HepG2 (cell line): ENCODE data around the gene MORN5. TPM values are rescaled to one million over a fixed set of nuclear protein-coding genes. Genes with fewer than 3 reads are reported as not detected.

Source experiments
- CAMTA2 ChIP-seq: sonication (generic); formaldehyde crosslinking; IDR thresholded peaks from 2 replicates; pipeline ENCODE4 v1.4.0; 2020; ENCODE audit warnings: mild to moderate bottlenecking, missing genetic modification reagents, borderline replicate concordance
- CEBPG ChIP-seq: IDR thresholded peaks from 2 replicates; pipeline ENCODE4 v1.6.1; 2016
- ESRRA ChIP-seq: sonication (generic); formaldehyde crosslinking; IDR thresholded peaks from 2 replicates; pipeline ENCODE4 v1.5.1; 2020; ENCODE audit warnings: mild to moderate bottlenecking, low read depth, missing genetic modification reagents
- NFIB ChIP-seq: sonication (generic); formaldehyde crosslinking; IDR thresholded peaks from 2 replicates; pipeline ENCODE4 v1.9.0; 2021; ENCODE audit warnings: missing genetic modification reagents, mild to moderate bottlenecking, borderline replicate concordance
- POLR2AphosphoS5 ChIP-seq: IDR thresholded peaks from 2 replicates; pipeline ENCODE4 v1.6.1; 2012; ENCODE audit warnings: low read depth, low read length
- RBAK ChIP-seq: sonication (generic); formaldehyde crosslinking; IDR thresholded peaks from 2 replicates; pipeline ENCODE4 v1.5.1; 2020; ENCODE audit warnings: mild to moderate bottlenecking, missing genetic modification reagents
- U2AF1 ChIP-seq: fragments of 200-400 bp; formaldehyde crosslinking; optimal IDR thresholded peaks from 2 replicates; pipeline ENCODE3; 2017; ENCODE audit warnings: mild to moderate bottlenecking, low read depth, low read length
- ZNF260 ChIP-seq: sonication (generic); formaldehyde crosslinking; IDR thresholded peaks from 2 replicates; pipeline ENCODE4 v1.4.0; 2020; ENCODE audit warnings: missing genetic modification reagents, low read depth, mild to moderate bottlenecking, borderline replicate concordance
- ZNF629 ChIP-seq: sonication (generic); formaldehyde crosslinking; conservative IDR thresholded peaks from 2 replicates; pipeline ENCODE4 v1.5.0; 2020; ENCODE audit warnings: missing genetic modification reagents
- ZNF646 ChIP-seq: sonication (generic); formaldehyde crosslinking; IDR thresholded peaks from 2 replicates; pipeline ENCODE4 v1.9.0; 2021; ENCODE audit warnings: mild to moderate bottlenecking, missing genetic modification reagents
- ZNF713 ChIP-seq: sonication (generic); formaldehyde crosslinking; IDR thresholded peaks from 2 replicates; pipeline ENCODE4 v1.4.0; 2020; ENCODE audit warnings: mild to moderate bottlenecking, missing genetic modification reagents
- ZNF776 ChIP-seq: sonication (generic); formaldehyde crosslinking; IDR thresholded peaks from 2 replicates; pipeline ENCODE4 v1.4.0; 2020; ENCODE audit warnings: mild to moderate bottlenecking, missing genetic modification reagents
- ZNF782 ChIP-seq: sonication (generic); formaldehyde crosslinking; IDR thresholded peaks from 2 replicates; pipeline ENCODE4 v1.4.0; 2020; ENCODE audit warnings: missing genetic modification reagents, mild to moderate bottlenecking, borderline replicate concordance
- polyA plus RNA-seq, 8 experiments: library from polyadenylated mRNA; depleted of rRNA in 3 of 8; stranded (reverse) in 7 of 8; unstranded in 1 of 8; fragments of >200 nt; fragmentation: Illumina TruSeq in 4 of 8; extraction: Trizol in 4 of 8; gene quantifications; 2 replicates each; pipeline versions ENCODE4 v1.2.1 to v1.2.3, GENCODE V29; 2011 to 2016; ENCODE audit warnings: low read depth in 4 of 8, missing spikeins in 1 of 8, mixed read lengths in 1 of 8; ENCODE audit not compliant: insufficient read depth in 1 of 8
- total RNA-seq, 5 experiments: library from RNA; depleted of rRNA; stranded (reverse); fragments of >200 nt; fragmentation: Illumina TruSeq; extraction: Trizol; gene quantifications; 2 replicates each; pipeline ENCODE4 v1.2.3, GENCODE V29; 2016; ENCODE audit warnings: low read depth in 1 of 5
- TF ChIP-seq, protein P1 (sequence below): sonication (generic); formaldehyde crosslinking; IDR thresholded peaks from 2 replicates; pipeline ENCODE4 v1.4.0; 2020; ENCODE audit warnings: low read depth, mild to moderate bottlenecking, missing genetic modification reagents
- TF ChIP-seq, protein P2 (sequence below): IDR thresholded peaks from 2 replicates; pipeline ENCODE4 v1.6.1; 2012; ENCODE audit warnings: low read depth, low read length, improper control_type of control experiment

MORN5 gene
- total and polyA plus RNA-seq, 2 of the 13 experiments (the other 11 are each of a cell fraction or from before 2014, with no cell fraction given): not detected

DNA sequence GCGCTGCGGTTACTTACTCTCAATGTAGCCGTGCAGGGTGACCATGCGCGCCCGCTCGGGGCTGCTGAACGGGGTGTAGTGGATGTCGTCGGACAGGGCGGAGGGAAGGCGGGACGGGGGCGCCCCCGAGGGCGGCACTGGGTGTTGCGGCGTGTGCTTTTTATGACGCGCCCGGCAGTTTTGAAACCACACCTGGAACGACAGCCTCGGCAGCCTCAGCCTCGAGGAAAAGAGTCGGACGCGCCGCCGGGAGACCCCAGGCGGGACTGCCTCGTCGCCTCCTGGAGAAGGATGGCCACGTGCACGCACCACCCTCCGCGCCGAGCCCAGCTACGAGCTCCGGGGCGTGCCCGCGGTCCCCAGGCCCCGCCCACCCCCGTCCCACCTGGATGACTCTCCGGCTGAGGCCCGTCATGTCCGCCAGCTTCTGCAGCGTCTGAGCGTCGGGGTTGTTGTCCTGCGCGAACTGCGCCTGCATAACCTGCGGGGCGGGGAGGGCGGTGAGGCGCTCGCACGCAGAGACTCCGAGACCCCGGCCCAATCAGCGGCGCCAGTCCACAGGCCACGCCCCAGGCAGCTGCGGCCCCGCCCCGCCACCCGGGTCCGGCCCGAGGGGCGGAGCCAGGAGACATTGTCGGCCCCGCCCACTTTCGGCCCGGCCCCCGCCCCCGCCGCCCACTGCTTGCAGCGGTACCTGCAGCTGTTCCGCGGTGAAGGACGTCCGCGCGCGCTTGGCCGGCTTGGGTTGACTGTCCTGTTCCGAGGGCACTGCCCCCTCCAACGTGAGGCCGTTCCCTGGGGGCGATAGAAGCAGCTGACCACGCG is 54.1 kb downstream of the MORN5 start (continued):
- TF ChIP-seq ZNF646 (no peak), POLR2AphosphoS5 (no peak), CAMTA2 (no peak), ZNF782 (CRISPR knock-in tag) (no peak), ESRRA (CRISPR knock-in tag) (peak; percentile 17; the same call in 1 of the 2 replicates), ZNF260 (CRISPR knock-in tag) (no peak), NFIB (CRISPR knock-in tag) (0 out of 2 replicates have a peak, but pooled peaks have one; percentile 17), CEBPG (no peak), ZNF629 (CRISPR knock-in tag) (no peak), U2AF1 (no peak), ZNF776 (peak; percentile 50; the same call in 1 of the 2 replicates), RBAK (CRISPR knock-in tag) (no peak), ZNF713 (CRISPR knock-in tag) (no peak)
- TF ChIP-seq, protein P1, sequence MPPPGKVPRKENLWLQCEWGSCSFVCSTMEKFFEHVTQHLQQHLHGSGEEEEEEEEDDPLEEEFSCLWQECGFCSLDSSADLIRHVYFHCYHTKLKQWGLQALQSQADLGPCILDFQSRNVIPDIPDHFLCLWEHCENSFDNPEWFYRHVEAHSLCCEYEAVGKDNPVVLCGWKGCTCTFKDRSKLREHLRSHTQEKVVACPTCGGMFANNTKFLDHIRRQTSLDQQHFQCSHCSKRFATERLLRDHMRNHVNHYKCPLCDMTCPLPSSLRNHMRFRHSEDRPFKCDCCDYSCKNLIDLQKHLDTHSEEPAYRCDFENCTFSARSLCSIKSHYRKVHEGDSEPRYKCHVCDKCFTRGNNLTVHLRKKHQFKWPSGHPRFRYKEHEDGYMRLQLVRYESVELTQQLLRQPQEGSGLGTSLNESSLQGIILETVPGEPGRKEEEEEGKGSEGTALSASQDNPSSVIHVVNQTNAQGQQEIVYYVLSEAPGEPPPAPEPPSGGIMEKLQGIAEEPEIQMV: no peak; the same call in 1 of the 2 replicates
- TF ChIP-seq, protein P2, sequence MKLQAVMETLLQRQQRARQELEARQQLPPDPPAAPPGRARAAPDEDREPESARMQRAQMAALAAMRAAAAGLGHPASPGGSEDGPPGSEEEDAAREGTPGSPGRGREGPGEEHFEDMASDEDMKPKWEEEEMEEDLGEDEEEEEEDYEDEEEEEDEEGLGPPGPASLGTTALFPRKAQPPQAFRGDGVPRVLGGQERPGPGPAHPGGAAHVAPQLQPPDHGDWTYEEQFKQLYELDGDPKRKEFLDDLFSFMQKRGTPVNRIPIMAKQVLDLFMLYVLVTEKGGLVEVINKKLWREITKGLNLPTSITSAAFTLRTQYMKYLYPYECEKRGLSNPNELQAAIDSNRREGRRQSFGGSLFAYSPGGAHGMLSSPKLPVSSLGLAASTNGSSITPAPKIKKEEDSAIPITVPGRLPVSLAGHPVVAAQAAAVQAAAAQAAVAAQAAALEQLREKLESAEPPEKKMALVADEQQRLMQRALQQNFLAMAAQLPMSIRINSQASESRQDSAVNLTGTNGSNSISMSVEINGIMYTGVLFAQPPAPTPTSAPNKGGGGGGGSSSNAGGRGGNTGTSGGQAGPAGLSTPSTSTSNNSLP: no peak
